CD1c-positive myeloid dendritic cell (primary cell): ENCODE measurements around the gene RPS3.
"Not testable (repeated sequence)": the region's sequence is repeated elsewhere in the genome, so short reads cannot be mapped to it uniquely, and the experiment has no call there.

Experiments
- DNase-seq: peaks from one replicate; pipeline ENCODE4 v3.0.0-alpha.2; 2016; ENCODE audit errors: extremely low spot score

RPS3 gene

GRCh38 chr11:75380245-75380644 is 19.1 kb upstream of the RPS3 start:
- no peak for DNase-seq

- DNase-seq = peak; percentile 75
Observed at GRCh38 chr11:75380716-75381420, 18.4 kb upstream of the RPS3 start.

GRCh38 chr11:75383246-75383645 is 16.1 kb upstream of the RPS3 start:
- DNase-seq = peak; percentile 20

GRCh38 chr11:75384438-75385080 is 14.8 kb upstream of the RPS3 start:
- peak; percentile 90 for DNase-seq

- DNase-seq = no peak
Observed at GRCh38 chr11:75386942-75387630, 12.2 kb upstream of the RPS3 start.

- DNase-seq = no peak
Observed at GRCh38 chr11:75387736-75388294, 11.5 kb upstream of the RPS3 start.

GRCh38 chr11:75388386-75389275 is 10.7 kb upstream of the RPS3 start:
- DNase-seq = peak; percentile 85

GRCh38 chr11:75389276-75389605 is 10.1 kb upstream of the RPS3 start:
- no peak for DNase-seq

GRCh38 chr11:75389925-75390324 is 9.4 kb upstream of the RPS3 start:
- no peak for DNase-seq

- DNase-seq = no peak
Observed at GRCh38 chr11:75394085-75394840, 5.1 kb upstream of the RPS3 start.

- no peak for DNase-seq
Observed at GRCh38 chr11:75398906-75399305, 412 bp upstream of the RPS3 start.

GRCh38 chr11:75400146-75400865 is 988 bp downstream of the RPS3 start:
- peak; percentile 28 for DNase-seq

- DNase-seq = no peak
Observed at GRCh38 chr11:75402002-75402773, 2.9 kb downstream of the RPS3 start.

- DNase-seq = no peak
Observed at GRCh38 chr11:75403037-75403436, 3.7 kb downstream of the RPS3 start.

- no peak for DNase-seq
Observed at GRCh38 chr11:75403983-75404658, 4.8 kb downstream of the RPS3 start.

- DNase-seq = no peak
Observed at GRCh38 chr11:75406338-75406777, 7.0 kb downstream of the RPS3 start.

GRCh38 chr11:75408957-75409219 is 9.6 kb downstream of the RPS3 start:
- no peak for DNase-seq

GRCh38 chr11:75409971-75410370 is 10.7 kb downstream of the RPS3 start:
- not testable (repeated sequence) for DNase-seq

- DNase-seq = not testable (repeated sequence)
Observed at GRCh38 chr11:75413146-75413545, 13.8 kb downstream of the RPS3 start.
